ENCODE results near the gene EXOC8. TPM values are rescaled to one million over a fixed set of nuclear protein-coding genes. Genes with fewer than 3 reads are reported as not detected.

The EXOC8 gene
- total and polyA plus RNA-seq, 12 donors: 2.4 to 21.1 (median 14.1) TPM

GRCh38 chr1:231384696-231385415 is 47.2 kb upstream of the EXOC8 start:
- DNase-seq: no peak
- Histone ChIP-seq H3K27ac (no peak overlapping the region), H3K36me3 (replicated peaks in 1 of 2) (no peaks in the 10 kb centered on the region), H3K4me3 (no peak overlapping the region), H3K27me3 (no peaks in the 10 kb centered on the region), H3K9me3 (replicated peaks in 1 of 3) (no peaks in the 10 kb centered on the region), H3K4me1 (replicated peaks in 1 of 2) (peaks cover 19 to 26% of the 10 kb centered on the region in 2 donors)
- WGBS, 4 donors: 94 to 97% (median 96%) methylated on average over 6 of the region's 6 CpGs
- intact Hi-C loops (cut with DNase I): no loop called here
- TF ChIP-seq POLR2A (IDR thresholded peaks at IDR 0.05) (no peak), CTCF (IDR thresholded peaks at IDR 0.05) (no peak)

DNA sequence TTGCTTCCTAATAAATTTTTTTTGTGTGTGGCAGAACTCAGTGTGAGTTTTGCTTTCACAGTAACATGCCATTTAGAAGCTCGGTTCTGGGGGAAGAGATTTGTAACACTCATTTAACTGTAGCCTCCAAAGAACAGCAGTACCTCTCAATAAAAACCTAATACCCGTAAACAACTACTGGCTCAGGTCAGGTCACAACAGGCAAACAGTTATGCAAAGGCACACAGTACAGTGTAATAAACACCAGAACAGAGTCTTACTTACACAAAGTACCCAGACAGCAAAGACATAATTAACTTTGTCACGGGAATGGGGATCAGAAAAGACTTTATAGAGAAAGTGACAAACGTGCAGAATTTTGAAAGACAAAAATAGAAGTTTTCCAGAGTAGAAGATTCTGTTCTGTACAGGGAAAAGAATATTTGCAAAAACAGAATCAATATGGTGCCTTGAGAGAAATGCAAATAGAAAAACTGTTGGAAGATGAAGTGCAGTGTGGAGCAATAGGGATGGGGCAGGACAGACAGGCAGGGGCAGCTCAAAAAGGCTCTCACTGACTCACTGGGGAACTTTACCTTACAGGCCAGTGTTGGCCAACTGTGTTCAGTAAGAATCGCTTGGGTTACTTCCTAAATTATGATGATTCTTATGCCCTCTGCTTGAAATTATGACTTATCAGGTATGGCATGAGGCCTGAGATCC is 45.7 kb upstream of the EXOC8 start:
- Histone ChIP-seq H3K36me3 (replicated peaks in 1 of 2) (no peaks in the 10 kb centered on the region), H3K27me3 (no peaks in the 10 kb centered on the region), H3K4me3 (no peak overlapping the region), H3K4me1 (replicated peaks in 1 of 2) (peaks cover 15 to 36% of the 10 kb centered on the region in 2 donors), H3K27ac (no peak overlapping the region), H3K9me3 (replicated peaks in 1 of 3) (no peaks in the 10 kb centered on the region)
- 64 to 74% (median 65%) methylated on average over 5 of the region's 5 CpGs for WGBS, 4 donors
- intact Hi-C loops (cut with DNase I): no loop called here
- TF ChIP-seq POLR2A (IDR thresholded peaks at IDR 0.05) (no peak), CTCF (IDR thresholded peaks at IDR 0.05) (no peak)
- DNase-seq: no peak

- no peaks in the 10 kb centered on the region for H3K9me3 ChIP-seq (replicated peaks in 1 of 3)
- DNase-seq: no peak
- no peak overlapping the region for H3K4me3 ChIP-seq
- H3K4me1 ChIP-seq (replicated peaks in 1 of 2): peaks cover 10 to 35% of the 10 kb centered on the region in 2 donors
- H3K36me3 ChIP-seq (replicated peaks in 1 of 2): no peaks in the 10 kb centered on the region
- no peak overlapping the region for H3K27ac ChIP-seq
- intact Hi-C loops (cut with DNase I): no loop called here
- no peaks in the 10 kb centered on the region for H3K27me3 ChIP-seq
- no peak for TF ChIP-seq POLR2A (IDR thresholded peaks at IDR 0.05)
- TF ChIP-seq CTCF (IDR thresholded peaks at IDR 0.05): no peak
- WGBS, 4 donors: 94 to 97% (median 94%) methylated on average over 3 of the region's 3 CpGs; no CpG with 5 or more reads in 1 of the 4 donors
These were observed 44.8 kb upstream of the EXOC8 start for GRCh38 chr1:231382426-231382825.

DNA sequence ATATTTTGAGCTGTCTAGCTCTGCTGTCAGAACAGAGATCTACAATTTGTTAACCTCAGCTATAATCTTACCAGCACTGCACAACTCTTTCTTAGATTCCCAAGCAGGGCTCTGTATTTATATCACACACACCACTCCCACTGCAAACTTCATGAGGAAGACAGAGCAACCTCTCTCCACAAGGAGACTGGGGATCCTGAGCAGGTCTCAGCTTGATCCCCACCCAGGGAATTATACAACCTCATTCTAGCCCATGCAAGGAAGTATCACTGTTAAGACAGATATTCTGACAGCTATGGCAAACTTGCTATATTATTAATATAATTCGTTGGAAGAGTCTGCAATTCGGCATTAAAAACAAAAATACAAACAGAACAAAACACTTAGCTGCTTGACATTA is 44.1 kb upstream of the EXOC8 start:
- peak overlapping the region in 1 of 4 donors; percentile 4 for H3K4me3 ChIP-seq
- peaks cover 10 to 35% of the 10 kb centered on the region in 2 donors for H3K4me1 ChIP-seq (replicated peaks in 1 of 2)
- no peak for DNase-seq
- no peaks in the 10 kb centered on the region for H3K27me3 ChIP-seq
- no peaks in the 10 kb centered on the region for H3K9me3 ChIP-seq (replicated peaks in 1 of 3)
- 70 to 89% (median 74%) methylated on average over 2 of the region's 2 CpGs for WGBS, 4 donors
- TF ChIP-seq POLR2A (IDR thresholded peaks at IDR 0.05): no peak
- no peak for TF ChIP-seq CTCF (IDR thresholded peaks at IDR 0.05)
- H3K36me3 ChIP-seq (replicated peaks in 1 of 2): no peaks in the 10 kb centered on the region
- intact Hi-C loops (cut with DNase I): no loop called here
- no peak overlapping the region for H3K27ac ChIP-seq
